Stimulated activated CD4-positive, alpha-beta T cell treated with anti-CD3 and anti-CD28 coated beads, Interleukin-4, amount 100 ng/mL, for 1 hour (primary cell): ENCODE measurements around the gene ATP10A.
"Not testable (repeated sequence)": the region's sequence is repeated elsewhere in the genome, so short reads cannot be mapped to it uniquely, and the experiment has no call there.

ENCODE experiments used
- DNase-seq: peaks from one replicate; pipeline ENCODE4 v3.0.0-alpha.2; 2020

Gene ATP10A

GRCh38 chr15:25858952-25859760, 4.0 kb downstream of the ATP10A start:
- no peak for DNase-seq

GRCh38 chr15:25856059-25856458, 7.1 kb downstream of the ATP10A start:
- DNase-seq = not testable (repeated sequence)

GRCh38 chr15:25852661-25853524, 10.2 kb downstream of the ATP10A start:
- DNase-seq = no peak

- no peak for DNase-seq
These were observed 11.1 kb downstream of the ATP10A start for GRCh38 chr15:25852027-25852426.

- peak; percentile 70 for DNase-seq
These were observed 12.7 kb downstream of the ATP10A start for GRCh38 chr15:25850154-25851111.

GRCh38 chr15:25849157-25849921, 13.8 kb downstream of the ATP10A start:
- no peak for DNase-seq

- DNase-seq = no peak
These were observed 14.4 kb downstream of the ATP10A start for GRCh38 chr15:25848784-25849156.

- DNase-seq = no peak
These were observed 14.8 kb downstream of the ATP10A start for GRCh38 chr15:25848325-25848724.

GRCh38 chr15:25847051-25847450, 16.1 kb downstream of the ATP10A start:
- no peak for DNase-seq

GRCh38 chr15:25846377-25846776, 16.8 kb downstream of the ATP10A start:
- DNase-seq = peak; percentile 67

GRCh38 chr15:25844981-25845680, 18.0 kb downstream of the ATP10A start:
- no peak for DNase-seq

- no peak for DNase-seq
These were observed 18.6 kb downstream of the ATP10A start for GRCh38 chr15:25844542-25844941.

GRCh38 chr15:25844076-25844475, 19.1 kb downstream of the ATP10A start:
- DNase-seq = no peak

GRCh38 chr15:25839638-25840156, 23.4 kb downstream of the ATP10A start:
- no peak for DNase-seq

GRCh38 chr15:25838871-25839195, 24.3 kb downstream of the ATP10A start:
- DNase-seq = no peak

- DNase-seq = no peak
These were observed 24.8 kb downstream of the ATP10A start for GRCh38 chr15:25838191-25838870.

- no peak for DNase-seq
These were observed 31.0 kb downstream of the ATP10A start for GRCh38 chr15:25832158-25832557.

- DNase-seq = no peak
These were observed 32.2 kb downstream of the ATP10A start for GRCh38 chr15:25830844-25831451.

GRCh38 chr15:25829073-25829472, 34.1 kb downstream of the ATP10A start:
- DNase-seq = no peak

GRCh38 chr15:25825207-25825606, 37.9 kb downstream of the ATP10A start:
- DNase-seq = no peak
